ENCODE measurements around the gene PYY.

- TF ChIP-seq CTCF (IDR thresholded peaks at IDR 0.05; ENCODE audit: insufficient read depth, low read length), result no peak
- TF ChIP-seq POLR2AphosphoS5 (IDR thresholded peaks at IDR 0.05; ENCODE audit: low read depth), result no peak
Measured at GRCh38 chr17:43924558-43924957, 29.2 kb downstream of the PYY start.

Data from HL-60 (cell line).